ENCODE data around the gene LPCAT1.

Gene LPCAT1

GRCh38 chr5:1484730-1485578 is 38.8 kb downstream of the LPCAT1 start:
- no peak overlapping the region; the same call in 1 of the 2 replicates for H3K4me3 ChIP-seq (ENCODE audit: low read length)
- no peak for TF ChIP-seq ZNF274 (IDR thresholded peaks at IDR 0.05; ENCODE audit: low read depth, low read length)

GRCh38 chr5:1483856-1484729 is 39.7 kb downstream of the LPCAT1 start:
- H3K4me3 ChIP-seq (ENCODE audit: low read length): no peak overlapping the region; the same call in 1 of the 2 replicates
- TF ChIP-seq ZNF274 (IDR thresholded peaks at IDR 0.05; ENCODE audit: low read depth, low read length): no peak

GRCh38 chr5:1483064-1483463 is 40.7 kb downstream of the LPCAT1 start:
- H3K4me3 ChIP-seq (ENCODE audit: low read length): no peak overlapping the region
- TF ChIP-seq ZNF274 (IDR thresholded peaks at IDR 0.05; ENCODE audit: low read depth, low read length): no peak

- no peak for TF ChIP-seq ZNF274 (IDR thresholded peaks at IDR 0.05; ENCODE audit: low read depth, low read length)
- no peak overlapping the region for H3K4me3 ChIP-seq (ENCODE audit: low read length)
These were observed 41.8 kb downstream of the LPCAT1 start for GRCh38 chr5:1481959-1482331.

- TF ChIP-seq ZNF274 (IDR thresholded peaks at IDR 0.05; ENCODE audit: low read depth, low read length): no peak
- H3K4me3 ChIP-seq (ENCODE audit: low read length): no peak overlapping the region
These were observed 42.3 kb downstream of the LPCAT1 start for GRCh38 chr5:1481266-1481958.

- no peak for TF ChIP-seq ZNF274 (IDR thresholded peaks at IDR 0.05; ENCODE audit: low read depth, low read length)
- H3K4me3 ChIP-seq (ENCODE audit: low read length): no peak overlapping the region
These were observed 43.0 kb downstream of the LPCAT1 start for GRCh38 chr5:1480806-1481205.

GRCh38 chr5:1480217-1480616 is 43.5 kb downstream of the LPCAT1 start:
- TF ChIP-seq ZNF274 (IDR thresholded peaks at IDR 0.05; ENCODE audit: low read depth, low read length): no peak
- H3K4me3 ChIP-seq (ENCODE audit: low read length): no peak overlapping the region

GRCh38 chr5:1479581-1480188 is 44.1 kb downstream of the LPCAT1 start:
- H3K4me3 ChIP-seq (ENCODE audit: low read length): no peak overlapping the region
- TF ChIP-seq ZNF274 (IDR thresholded peaks at IDR 0.05; ENCODE audit: low read depth, low read length): no peak

GRCh38 chr5:1479066-1479465 is 44.7 kb downstream of the LPCAT1 start:
- no peak overlapping the region for H3K4me3 ChIP-seq (ENCODE audit: low read length)
- no peak for TF ChIP-seq ZNF274 (IDR thresholded peaks at IDR 0.05; ENCODE audit: low read depth, low read length)

- no peak overlapping the region for H3K4me3 ChIP-seq (ENCODE audit: low read length)
- TF ChIP-seq ZNF274 (IDR thresholded peaks at IDR 0.05; ENCODE audit: low read depth, low read length): no peak
These were observed 45.3 kb downstream of the LPCAT1 start for GRCh38 chr5:1478271-1479035.

GRCh38 chr5:1477341-1477740 is 46.4 kb downstream of the LPCAT1 start:
- no peak for TF ChIP-seq ZNF274 (IDR thresholded peaks at IDR 0.05; ENCODE audit: low read depth, low read length)
- no peak overlapping the region for H3K4me3 ChIP-seq (ENCODE audit: low read length)

- no peak for TF ChIP-seq ZNF274 (IDR thresholded peaks at IDR 0.05; ENCODE audit: low read depth, low read length)
- H3K4me3 ChIP-seq (ENCODE audit: low read length): no peak overlapping the region
These were observed 46.8 kb downstream of the LPCAT1 start for GRCh38 chr5:1476967-1477310.
